NT2/D1 (cell line): ENCODE measurements around the gene BBS10.
"Not testable (repeated sequence)": the region's sequence is repeated elsewhere in the genome, so short reads cannot be mapped to it uniquely, and the experiment has no call there.

Experiments
- DNase-seq: peaks from one replicate; pipeline ENCODE4 v3.0.0-alpha.2; 2011; ENCODE audit warnings: low read depth, low spot score
- H3K27me3 ChIP-seq: 2 replicates; pipeline ENCODE4 v1.6.0; 2011; ENCODE audit warnings: mild to moderate bottlenecking; ENCODE audit not compliant: insufficient read length, insufficient read depth
- H3K36me3 ChIP-seq: 2 replicates; pipeline ENCODE4 v1.6.1; 2011; ENCODE audit warnings: mild to moderate bottlenecking, low read length, mixed read lengths; ENCODE audit not compliant: insufficient read depth, insufficient read length
- H3K4me1 ChIP-seq: 2 replicates; pipeline ENCODE4 v1.5.1; 2011; ENCODE audit not compliant: insufficient read depth, insufficient read length
- H3K4me3 ChIP-seq: 2 replicates; pipeline ENCODE4 v1.5.1; 2011; ENCODE audit warnings: low read depth; ENCODE audit not compliant: insufficient read length
- H3K9ac ChIP-seq: 2 replicates; pipeline ENCODE4 v1.6.0; 2011; ENCODE audit warnings: low read depth; ENCODE audit not compliant: insufficient read length
- H3K9me3 ChIP-seq: 2 replicates; pipeline ENCODE4 v1.5.1; 2011; ENCODE audit warnings: mild to moderate bottlenecking, low read length; ENCODE audit not compliant: insufficient read depth
- SUZ12 ChIP-seq: IDR thresholded peaks from 2 replicates; pipeline ENCODE4 v1.6.1; 2011; ENCODE audit not compliant: insufficient read length, insufficient read depth; ENCODE audit errors: extremely low read depth
- YY1 ChIP-seq: IDR thresholded peaks from 2 replicates; pipeline ENCODE4 v1.6.1; 2011; ENCODE audit not compliant: insufficient read length, insufficient read depth
- ZNF274 ChIP-seq: IDR thresholded peaks from 2 replicates; pipeline ENCODE4 v1.6.1; 2011; ENCODE audit warnings: mild to moderate bottlenecking, low read depth, low read length

The BBS10 gene

GRCh38 chr12:76375470-76375869 lies 27.3 kb upstream of the BBS10 start:
- Histone ChIP-seq H3K9me3 (no peaks in the 10 kb centered on the region), H3K36me3 (peaks cover 38% of the 10 kb centered on the region), H3K4me3 (no peak overlapping the region), H3K27me3 (no peaks in the 10 kb centered on the region), H3K9ac (no peak overlapping the region), H3K4me1 (no peaks in the 10 kb centered on the region)
- TF ChIP-seq ZNF274: no peak
- no peak for TF ChIP-seq YY1
- TF ChIP-seq SUZ12: no peak
- DNase-seq: no peak

GRCh38 chr12:76374386-76375020 lies 26.3 kb upstream of the BBS10 start:
- H3K36me3 ChIP-seq: peaks cover 41% of the 10 kb centered on the region
- DNase-seq: no peak
- H3K4me3 ChIP-seq: no peak overlapping the region
- H3K9ac ChIP-seq: no peak overlapping the region
- no peaks in the 10 kb centered on the region for H3K4me1 ChIP-seq
- no peak for TF ChIP-seq ZNF274
- TF ChIP-seq SUZ12: no peak
- TF ChIP-seq YY1: no peak
- no peaks in the 10 kb centered on the region for H3K27me3 ChIP-seq
- no peaks in the 10 kb centered on the region for H3K9me3 ChIP-seq

- Histone ChIP-seq H3K4me1 (no peaks in the 10 kb centered on the region), H3K9me3 (peaks cover 3% of the 10 kb centered on the region; the same call in 1 of the 2 replicates), H3K36me3 (peaks cover 41% of the 10 kb centered on the region), H3K27me3 (no peaks in the 10 kb centered on the region), H3K4me3 (no peak overlapping the region), H3K9ac (no peak overlapping the region)
- no peak for DNase-seq
- no peak for TF ChIP-seq ZNF274
- TF ChIP-seq SUZ12: no peak
- TF ChIP-seq YY1: no peak
These were observed 20.0 kb upstream of the BBS10 start for GRCh38 chr12:76368230-76368629.

GRCh38 chr12:76366163-76366562 lies 17.9 kb upstream of the BBS10 start:
- H3K4me3 ChIP-seq: no peak overlapping the region
- H3K36me3 ChIP-seq: peaks cover 34% of the 10 kb centered on the region
- DNase-seq: no peak
- no peak overlapping the region for H3K9ac ChIP-seq
- H3K9me3 ChIP-seq: peaks cover 3% of the 10 kb centered on the region; the same call in 1 of the 2 replicates
- H3K27me3 ChIP-seq: no peaks in the 10 kb centered on the region
- no peak for TF ChIP-seq ZNF274
- no peak for TF ChIP-seq SUZ12
- TF ChIP-seq YY1: no peak
- H3K4me1 ChIP-seq: no peaks in the 10 kb centered on the region

- not testable (repeated sequence) for H3K9me3 ChIP-seq, H3K4me1 ChIP-seq, H3K4me3 ChIP-seq, H3K27me3 ChIP-seq, DNase-seq, H3K9ac ChIP-seq
- H3K36me3 ChIP-seq: peaks cover 25% of the 10 kb centered on the region
These were observed 15.9 kb upstream of the BBS10 start for GRCh38 chr12:76364131-76364530.

GRCh38 chr12:76360316-76360715 lies 12.1 kb upstream of the BBS10 start:
- Histone ChIP-seq H3K4me1 (no peaks in the 10 kb centered on the region), H3K9me3 (no peaks in the 10 kb centered on the region; the same call in 1 of the 2 replicates), H3K27me3 (no peaks in the 10 kb centered on the region), H3K36me3 (peaks cover 27% of the 10 kb centered on the region), H3K4me3 (no peak overlapping the region), H3K9ac (no peak overlapping the region)
- no peak for TF ChIP-seq YY1
- TF ChIP-seq ZNF274: no peak
- no peak for TF ChIP-seq SUZ12
- DNase-seq: no peak

GRCh38 chr12:76356071-76356470 lies 7.9 kb upstream of the BBS10 start:
- Histone ChIP-seq H3K27me3 (no peaks in the 10 kb centered on the region), H3K9me3 (no peaks in the 10 kb centered on the region; the same call in 1 of the 2 replicates), H3K36me3 (peaks cover 27% of the 10 kb centered on the region), H3K4me1 (no peaks in the 10 kb centered on the region), H3K4me3 (no peak overlapping the region), H3K9ac (no peak overlapping the region)
- no peak for TF ChIP-seq ZNF274
- no peak for TF ChIP-seq SUZ12
- TF ChIP-seq YY1: no peak
- DNase-seq: no peak
